Measurements from ENCODE around the gene MAMDC2. TPM values are rescaled to one million over a fixed set of nuclear protein-coding genes. Genes with fewer than 3 reads are reported as not detected.

Gene MAMDC2
- total and polyA plus RNA-seq, 2 donors (not counting 1 experiment from before 2014, with no cell fraction given): not detected

GRCh38 chr9:70168521-70168920 lies 124.9 kb downstream of the MAMDC2 start:
- Histone ChIP-seq H3K4me3 (ENCODE audit: control extremely low read depth in 1 of 5, extremely low read depth in 1 of 5, insufficient read depth in 1 of 5, low read depth in 2 of 5, low read length in 4 of 5) (no peak overlapping the region), H3K79me2 (ENCODE audit: control insufficient read depth, insufficient read depth, low read length) (no peaks in the 10 kb centered on the region), H3K4me2 (replicated peaks; ENCODE audit: low read depth, low read length, poor library complexity, severe bottlenecking) (no peak overlapping the region), H3K27ac (ENCODE audit: low read length in 2 of 2) (no peak overlapping the region), H3K27me3 (replicated peaks in 1 of 4; ENCODE audit: control extremely low read depth in 1 of 4, control insufficient read depth in 3 of 4, insufficient read depth in 4 of 4, low read length in 3 of 4) (no peaks in the 10 kb centered on the region), H2AFZ (ENCODE audit: insufficient read depth, low read depth, low read length, poor library complexity, severe bottlenecking) (no peak overlapping the region), H3K36me3 (replicated peaks in 1 of 2; ENCODE audit: control extremely low read depth in 1 of 2, control insufficient read depth in 1 of 2, extremely low read depth in 1 of 2, insufficient read depth in 2 of 2, low read length in 1 of 2) (no peaks in the 10 kb centered on the region), H3K4me1 (ENCODE audit: control insufficient read depth in 2 of 2, insufficient read depth in 2 of 2, low read length in 2 of 2) (no peaks in the 10 kb centered on the region), H3K9ac (ENCODE audit: low read length) (no peak overlapping the region), H3K9me3 (ENCODE audit: control extremely low read depth in 1 of 3, control insufficient read depth in 2 of 3, insufficient read depth in 1 of 3, low read length in 2 of 3) (no peaks in the 10 kb centered on the region), H4K20me1 (ENCODE audit: control insufficient read depth, insufficient read depth, low read length, poor library complexity, severe bottlenecking) (no peaks in the 10 kb centered on the region)
- Mint-ChIP-seq H3K4me3 (no peak overlapping the region), H3K4me1 (no peaks in the 10 kb centered on the region), H3K9me3 (ENCODE audit: insufficient read depth) (no peaks in the 10 kb centered on the region), H3K27me3 (no peaks in the 10 kb centered on the region), H3K27ac (no peak overlapping the region)
- DNase-seq: no peak
- WGBS (ENCODE audit: insufficient coverage): 100% methylated on average over 1 of the region's 5 CpGs
- intact Hi-C loops (cut with micrococcal nuclease): no loop called here
- ChIA-PET CTCF (no interaction called here), POLR2A (no interaction called here)
- no peak for ATAC-seq (ENCODE audit: low read depth)
- TF ChIP-seq CTCF (IDR thresholded peaks at IDR 0.05) (no peak), EZH2 (IDR thresholded peaks at IDR 0.05; ENCODE audit: borderline replicate concordance, insufficient read depth, low read depth, low read length, poor library complexity, severe bottlenecking) (no peak)

DNA sequence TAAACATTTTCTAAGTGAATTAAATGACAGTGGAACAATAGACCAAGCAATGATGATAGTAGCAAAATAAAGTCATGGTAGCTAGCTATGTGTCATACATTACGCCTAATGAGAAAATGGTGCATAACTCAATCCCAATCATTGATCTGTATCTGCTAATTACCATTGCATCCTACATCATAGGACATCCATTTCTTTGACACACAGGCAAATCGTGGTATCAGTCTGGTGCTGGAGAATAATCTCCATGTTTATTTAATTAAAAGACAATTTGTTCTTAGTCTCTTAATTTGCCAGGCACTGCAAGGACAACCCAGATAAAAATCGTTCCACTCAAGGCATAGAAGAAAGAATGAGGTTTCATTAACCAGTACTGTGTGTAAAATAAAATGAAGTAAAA lies 125.6 kb downstream of the MAMDC2 start:
- H3K4me1 ChIP-seq (ENCODE audit: control insufficient read depth in 2 of 2, insufficient read depth in 2 of 2, low read length in 2 of 2): no peaks in the 10 kb centered on the region
- ChIA-PET POLR2A (no interaction called here), CTCF (no interaction called here)
- no peaks in the 10 kb centered on the region for H3K36me3 ChIP-seq (replicated peaks in 1 of 2; ENCODE audit: control extremely low read depth in 1 of 2, control insufficient read depth in 1 of 2, extremely low read depth in 1 of 2, insufficient read depth in 2 of 2, low read length in 1 of 2)
- H3K79me2 ChIP-seq (ENCODE audit: control insufficient read depth, insufficient read depth, low read length): no peaks in the 10 kb centered on the region
- no peaks in the 10 kb centered on the region for H3K9me3 ChIP-seq (ENCODE audit: control extremely low read depth in 1 of 3, control insufficient read depth in 2 of 3, insufficient read depth in 1 of 3, low read length in 2 of 3)
- TF ChIP-seq CTCF (IDR thresholded peaks at IDR 0.05) (no peak), EZH2 (IDR thresholded peaks at IDR 0.05; ENCODE audit: borderline replicate concordance, insufficient read depth, low read depth, low read length, poor library complexity, severe bottlenecking) (no peak)
- Mint-ChIP-seq H3K4me3 (no peak overlapping the region), H3K27me3 (no peaks in the 10 kb centered on the region), H3K27ac (no peak overlapping the region), H3K4me1 (no peaks in the 10 kb centered on the region), H3K9me3 (ENCODE audit: insufficient read depth) (no peaks in the 10 kb centered on the region)
- no peaks in the 10 kb centered on the region for H4K20me1 ChIP-seq (ENCODE audit: control insufficient read depth, insufficient read depth, low read length, poor library complexity, severe bottlenecking)
- H3K4me2 ChIP-seq (replicated peaks; ENCODE audit: low read depth, low read length, poor library complexity, severe bottlenecking): no peak overlapping the region
- no peak for DNase-seq
- H2AFZ ChIP-seq (ENCODE audit: insufficient read depth, low read depth, low read length, poor library complexity, severe bottlenecking): no peak overlapping the region
- no peak overlapping the region for H3K4me3 ChIP-seq (ENCODE audit: control extremely low read depth in 1 of 5, extremely low read depth in 1 of 5, insufficient read depth in 1 of 5, low read depth in 2 of 5, low read length in 4 of 5)
- no peak overlapping the region for H3K9ac ChIP-seq (ENCODE audit: low read length)
- no peak overlapping the region for H3K27ac ChIP-seq (ENCODE audit: low read length in 2 of 2)
- no peak for ATAC-seq (ENCODE audit: low read depth)
- no CpG with 5 or more reads among the region's 3 CpGs for WGBS (ENCODE audit: insufficient coverage)
- intact Hi-C loops (cut with micrococcal nuclease): no loop called here
- H3K27me3 ChIP-seq (replicated peaks in 1 of 4; ENCODE audit: control extremely low read depth in 1 of 4, control insufficient read depth in 3 of 4, insufficient read depth in 4 of 4, low read length in 3 of 4): no peaks in the 10 kb centered on the region

All from B cell (primary cell).